ENCODE data around the gene MCCD1. TPM values are rescaled to one million over a fixed set of nuclear protein-coding genes. Genes with fewer than 3 reads are reported as not detected.

The MCCD1 gene
- total RNA-seq, 2 experiments from 2014 or later = not detected

- Mint-ChIP-seq H3K9me3 (no peaks in the 10 kb centered on the region), H3K27ac (peak overlapping the region; percentile 97), H3K27me3 (ENCODE audit: low read depth) (no peaks in the 10 kb centered on the region), H3K36me3 (ENCODE audit: low read depth) (peaks cover 51% of the 10 kb centered on the region), H3K4me1 (ENCODE audit: low read depth) (peaks cover 63% of the 10 kb centered on the region), H3K4me3 (peak overlapping the region; percentile 94)
- DNase-seq = no peak
- intact Hi-C loops (cut with micrococcal nuclease) = loop anchor here (5.0 to 10.0 kb wide), 2 partner anchors 161 to 1061 kb away; partner anchors contain the start of gene CLIC1
- CTCF ChIA-PET = interaction anchor here (0.7 to 19.5 kb wide), 5 partner anchors 9 to 25 kb away, joined by 3 to 618 read pairs (median 78); partner anchors contain the start of genes ATP6V1G2, DDX39B, LST1 and LTB
These were observed 47.4 kb downstream of the MCCD1 start for GRCh38 chr6:31575952-31576685.

GRCh38 chr6:31576897-31577578 lies 48.3 kb downstream of the MCCD1 start:
- Mint-ChIP-seq H3K9me3 (no peaks in the 10 kb centered on the region), H3K27me3 (ENCODE audit: low read depth) (no peaks in the 10 kb centered on the region), H3K27ac (peak overlapping the region; percentile 97), H3K36me3 (ENCODE audit: low read depth) (peaks cover 59% of the 10 kb centered on the region), H3K4me3 (peak overlapping the region; percentile 94), H3K4me1 (ENCODE audit: low read depth) (peaks cover 54% of the 10 kb centered on the region)
- intact Hi-C loops (cut with micrococcal nuclease) = loop anchor here (5.0 to 10.0 kb wide), 2 partner anchors 160 to 1062 kb away; partner anchors contain the start of gene CLIC1
- peak; percentile 72 for DNase-seq
- CTCF ChIA-PET = interaction anchor here (0.6 to 19.5 kb wide), 4 partner anchors 8 to 26 kb away, joined by 4 to 618 read pairs (median 260); partner anchors contain the start of genes ATP6V1G2, DDX39B, LST1 and LTB

DNA sequence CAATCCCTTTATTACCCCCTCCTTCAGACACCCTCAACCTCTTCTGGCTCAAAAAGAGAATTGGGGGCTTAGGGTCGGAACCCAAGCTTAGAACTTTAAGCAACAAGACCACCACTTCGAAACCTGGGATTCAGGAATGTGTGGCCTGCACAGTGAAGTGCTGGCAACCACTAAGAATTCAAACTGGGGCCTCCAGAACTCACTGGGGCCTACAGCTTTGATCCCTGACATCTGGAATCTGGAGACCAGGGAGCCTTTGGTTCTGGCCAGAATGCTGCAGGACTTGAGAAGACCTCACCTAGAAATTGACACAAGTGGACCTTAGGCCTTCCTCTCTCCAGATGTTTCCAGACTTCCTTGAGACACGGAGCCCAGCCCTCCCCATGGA lies 48.8 kb downstream of the MCCD1 start:
- Mint-ChIP-seq H3K36me3 (ENCODE audit: low read depth) (peaks cover 57% of the 10 kb centered on the region), H3K4me1 (ENCODE audit: low read depth) (peaks cover 57% of the 10 kb centered on the region), H3K27ac (peak overlapping the region; percentile 97), H3K27me3 (ENCODE audit: low read depth) (no peaks in the 10 kb centered on the region), H3K9me3 (no peaks in the 10 kb centered on the region), H3K4me3 (peak overlapping the region; percentile 94)
- DNase-seq = no peak
- intact Hi-C loops (cut with micrococcal nuclease) = loop anchor here (5.0 to 10.0 kb wide), 2 partner anchors 160 to 1063 kb away; partner anchors contain the start of gene CLIC1
- CTCF ChIA-PET = interaction anchor here (0.6 to 19.5 kb wide), 5 partner anchors 8 to 27 kb away, joined by 4 to 618 read pairs (median 78); partner anchors contain the start of genes ATP6V1G2, DDX39B, LST1 and LTB

DNA sequence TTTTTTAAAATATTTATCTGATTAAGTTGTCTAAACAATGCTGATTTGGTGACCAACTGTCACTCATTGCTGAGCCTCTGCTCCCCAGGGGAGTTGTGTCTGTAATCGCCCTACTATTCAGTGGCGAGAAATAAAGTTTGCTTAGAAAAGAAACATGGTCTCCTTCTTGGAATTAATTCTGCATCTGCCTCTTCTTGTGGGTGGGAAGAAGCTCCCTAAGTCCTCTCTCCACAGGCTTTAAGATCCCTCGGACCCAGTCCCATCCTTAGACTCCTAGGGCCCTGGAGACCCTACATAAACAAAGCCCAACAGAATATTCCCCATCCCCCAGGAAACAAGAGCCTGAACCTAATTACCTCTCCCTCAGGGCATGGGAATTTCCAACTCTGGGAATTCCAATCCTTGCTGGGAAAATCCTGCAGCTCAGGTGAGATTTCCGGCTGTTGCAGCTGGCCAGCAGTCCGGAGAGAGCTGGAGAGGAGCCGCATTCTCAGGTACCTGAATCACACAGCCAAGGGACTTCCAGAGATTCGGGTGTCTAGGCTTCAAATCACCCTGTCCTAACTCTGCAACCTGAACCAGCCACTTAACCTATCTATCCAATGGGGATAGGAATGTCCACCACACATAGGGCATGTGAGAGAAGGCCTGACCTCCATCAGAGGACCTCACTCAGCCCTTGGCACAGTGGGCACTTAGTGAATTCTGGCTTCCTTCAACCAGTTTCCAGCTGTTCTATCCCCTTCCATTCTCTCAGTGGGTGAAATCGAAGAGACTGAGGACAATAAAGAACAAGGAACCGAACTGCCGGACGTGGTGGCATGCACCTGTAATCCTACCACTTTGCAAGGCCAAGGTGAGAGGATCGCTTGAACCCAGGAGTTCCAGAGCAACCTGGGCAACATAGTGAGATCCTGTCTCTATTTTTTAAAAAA lies 49.7 kb downstream of the MCCD1 start:
- no peak for DNase-seq
- peaks cover 50% of the 10 kb centered on the region for H3K36me3 Mint-ChIP-seq (ENCODE audit: low read depth)
- no peaks in the 10 kb centered on the region for H3K9me3 Mint-ChIP-seq
- H3K27me3 Mint-ChIP-seq (ENCODE audit: low read depth) = no peaks in the 10 kb centered on the region
- peaks cover 57% of the 10 kb centered on the region for H3K4me1 Mint-ChIP-seq (ENCODE audit: low read depth)
- H3K27ac Mint-ChIP-seq = peak overlapping the region; percentile 99
- H3K4me3 Mint-ChIP-seq = peak overlapping the region; percentile 99
- CTCF ChIA-PET = interaction anchor here (0.6 to 19.5 kb wide), 6 partner anchors 7 to 27 kb away, joined by 3 to 618 read pairs (median 42); partner anchors contain the start of genes ATP6V1G2, DDX39B, LST1 and LTB
- intact Hi-C loops (cut with micrococcal nuclease) = loop anchor here (5.0 to 10.0 kb wide), 2 partner anchors 159 to 1064 kb away; partner anchors contain the start of gene CLIC1

DNA sequence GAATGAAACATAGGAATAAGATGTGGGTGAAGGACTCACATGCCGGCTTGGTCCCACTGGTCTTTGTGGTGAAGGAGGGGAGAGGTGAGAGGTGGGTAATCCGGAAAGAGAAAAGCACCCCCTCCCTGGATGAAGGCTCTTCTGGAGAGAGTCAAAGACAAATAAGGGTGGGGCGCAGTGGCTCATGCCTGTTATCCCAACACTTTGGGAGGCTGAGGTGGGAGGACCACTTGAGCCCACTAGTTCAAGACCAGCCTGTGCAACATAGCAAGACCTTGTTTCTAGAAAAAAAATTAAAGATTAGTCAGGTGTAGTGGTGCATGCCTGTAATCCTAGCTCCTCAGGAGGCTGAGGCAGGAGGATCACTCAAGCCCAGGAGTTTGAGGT lies 50.4 kb downstream of the MCCD1 start:
- peaks cover 46% of the 10 kb centered on the region for H3K36me3 Mint-ChIP-seq (ENCODE audit: low read depth)

More for the DNA sequence above, 50.4 kb downstream of the MCCD1 start:
- Mint-ChIP-seq H3K27me3 (ENCODE audit: low read depth) (no peaks in the 10 kb centered on the region), H3K4me3 (peak overlapping the region; percentile 99), H3K4me1 (ENCODE audit: low read depth) (peaks cover 55% of the 10 kb centered on the region), H3K27ac (peak overlapping the region; percentile 99), H3K9me3 (no peaks in the 10 kb centered on the region)
- DNase-seq = no peak
- intact Hi-C loops (cut with micrococcal nuclease) = loop anchor here (5.0 to 10.0 kb wide), 2 partner anchors 158 to 1064 kb away; partner anchors contain the start of gene CLIC1
- CTCF ChIA-PET = interaction anchor here (0.6 to 19.5 kb wide), 4 partner anchors 9 to 28 kb away, joined by 3 to 618 read pairs (median 222); partner anchors contain the start of genes ATP6V1G2, DDX39B, NCR3 and NFKBIL1

Other genes with a start within 250 kb of the MCCD1 start
- gene HLA-B, start 171.8 kb upstream of the MCCD1 start, total RNA-seq = 1,000 to 10,000 TPM; 3,225 to 3,295 TPM
- 10 to 100 TPM; 10.2 to 10.4 TPM for gene MICA, start 125.4 kb upstream of the MCCD1 start, total RNA-seq
- gene MICB, start 30.8 kb upstream of the MCCD1 start, total RNA-seq = 10 to 100 TPM; 21.4 to 22.6 TPM
- 100 to 1,000 TPM; 600 to 624 TPM for gene DDX39B, start 13.0 kb downstream of the MCCD1 start, total RNA-seq
- gene ATP6V1G2, start 17.6 kb downstream of the MCCD1 start, total RNA-seq = 1 to 10 TPM; 1.2 to 1.4 TPM
- 10 to 100 TPM; 20.4 to 20.6 TPM for gene NFKBIL1, start 18.6 kb downstream of the MCCD1 start, total RNA-seq
- gene LTA, start 43.3 kb downstream of the MCCD1 start, total RNA-seq = 100 to 1,000 TPM; 165 to 173 TPM
- 10 to 100 TPM; 31.6 to 33.2 TPM for gene TNF, start 46.6 kb downstream of the MCCD1 start, total RNA-seq
- 10 to 100 TPM; 50.5 to 52.3 TPM for gene LTB, start 53.5 kb downstream of the MCCD1 start, total RNA-seq
- 10 to 100 TPM; 11.5 to 12.5 TPM for gene LST1, start 57.3 kb downstream of the MCCD1 start, total RNA-seq
- gene NCR3, start 64.0 kb downstream of the MCCD1 start, total RNA-seq = 1 to 10 TPM; 2.8 TPM
- gene AIF1, start 86.3 kb downstream of the MCCD1 start, total RNA-seq = 100 to 1,000 TPM; 120 to 129 TPM
- gene PRRC2A, start 91.8 kb downstream of the MCCD1 start, total RNA-seq = 100 to 1,000 TPM; 283 to 304 TPM
- 100 to 1,000 TPM; 286 to 295 TPM for gene BAG6, start 123.7 kb downstream of the MCCD1 start, total RNA-seq
- 1 to 10 TPM; 2.6 to 3.7 TPM for gene APOM, start 126.9 kb downstream of the MCCD1 start, total RNA-seq
- gene C6orf47, start 131.8 kb downstream of the MCCD1 start, total RNA-seq = 1 to 10 TPM; 8.8 to 9.0 TPM
- gene GPANK1, start 136.0 kb downstream of the MCCD1 start, total RNA-seq = 10 to 100 TPM; 31.2 to 32.4 TPM
- gene CSNK2B, start 137.1 kb downstream of the MCCD1 start, total RNA-seq = 100 to 1,000 TPM; 215 to 219 TPM
- 1 to 10 TPM; 6.4 to 6.5 TPM for gene LY6G5B, start 141.0 kb downstream of the MCCD1 start, total RNA-seq
- 1 to 10 TPM in 1 of 2 experiments, under 1 TPM in 1; 0.93 to 1.4 TPM for gene LY6G5C, start 152.1 kb downstream of the MCCD1 start, total RNA-seq
- 10 to 100 TPM; 19.9 to 22.5 TPM for gene ABHD16A, start 174.4 kb downstream of the MCCD1 start, total RNA-seq
- not detected for gene LY6G6F, start 177.9 kb downstream of the MCCD1 start, total RNA-seq
- gene LY6G6D, start 186.4 kb downstream of the MCCD1 start, total RNA-seq = not detected
- gene LY6G6C, start 192.8 kb downstream of the MCCD1 start, total RNA-seq = not detected
- under 1 TPM in 1 of 2 experiments, not detected in 1; 0.49 TPM for gene MPIG6B, start 194.4 kb downstream of the MCCD1 start, total RNA-seq
- 10 to 100 TPM in 1 of 2 experiments, 1 to 10 TPM in 1; 8.5 to 11.3 TPM for gene DDAH2, start 200.3 kb downstream of the MCCD1 start, total RNA-seq
- gene CLIC1, start 207.6 kb downstream of the MCCD1 start, total RNA-seq = 100 to 1,000 TPM; 348 to 353 TPM
- 100 to 1,000 TPM; 101 to 105 TPM for gene MSH5, start 211.0 kb downstream of the MCCD1 start, total RNA-seq
- 10 to 100 TPM in 1 of 2 experiments, 1 to 10 TPM in 1; 9.8 to 10.5 TPM for gene SAPCD1, start 233.7 kb downstream of the MCCD1 start, total RNA-seq
- gene VWA7, start 248.4 kb downstream of the MCCD1 start, total RNA-seq = under 1 TPM; 0.69 to 0.89 TPM